GM23338 (cell line): ENCODE data around the gene CCDC197. TPM values are rescaled to one million over a fixed set of nuclear protein-coding genes. Genes with fewer than 3 reads are reported as not detected.

ENCODE experiments used
- ATAC-seq: fragments of 200-7000 bp; cut with Tn5 transposase; 3 replicates; pipeline ENCODE4 v1.9.1; 2020
- DNase-seq: peaks from one replicate; pipeline ENCODE4 v3.0.0-alpha.2; 2015; ENCODE audit warnings: low spot score
- H2AFZ ChIP-seq: fragments of 200-600 bp; sonication (generic); 2 replicates; pipeline ENCODE4 v1.8.0; 2016; ENCODE audit warnings: antibody characterized with exemption, mild to moderate bottlenecking, moderate library complexity
- H3F3A ChIP-seq: fragments of 200-600 bp; sonication (generic); replicated peaks from 2 replicates; pipeline ENCODE4 v1.8.0; 2017; ENCODE audit warnings: antibody characterized with exemption, mixed run types, low read depth
- H3K27ac ChIP-seq: fragments of 200-600 bp; sonication (generic); 2 replicates; pipeline ENCODE4 v1.6.1; 2016; ENCODE audit warnings: low read depth
- H3K27me3 ChIP-seq: fragments of 200-600 bp; sonication (generic); 2 replicates; pipeline ENCODE4 v1.8.0; 2016; ENCODE audit warnings: mild to moderate bottlenecking, mixed run types, moderate library complexity; ENCODE audit not compliant: insufficient read depth
- H3K36me3 ChIP-seq: fragments of 200-600 bp; sonication (generic); 2 replicates; pipeline ENCODE4 v1.8.0; 2016; ENCODE audit warnings: mild to moderate bottlenecking; ENCODE audit not compliant: insufficient read depth
- H3K4me1 ChIP-seq: fragments of 200-600 bp; sonication (generic); 2 replicates; pipeline ENCODE4 v1.8.0; 2016; ENCODE audit warnings: mild to moderate bottlenecking, moderate library complexity; ENCODE audit not compliant: insufficient read depth
- H3K4me2 ChIP-seq: fragments of 200-600 bp; sonication (generic); 2 replicates; pipeline ENCODE4 v1.7.1; 2017; ENCODE audit warnings: mixed run types
- H3K4me3 ChIP-seq: fragments of 200-600 bp; sonication (generic); 2 replicates; pipeline ENCODE4 v1.6.1; 2016; ENCODE audit warnings: mixed run types
- H3K79me2 ChIP-seq: fragments of 200-600 bp; sonication (generic); replicated peaks from 2 replicates; pipeline ENCODE4 v1.8.0; 2017; ENCODE audit warnings: mild to moderate bottlenecking; ENCODE audit not compliant: insufficient read depth
- H3K9me2 ChIP-seq: fragments of 200-600 bp; sonication (generic); 2 replicates; pipeline ENCODE4 v1.8.0; 2017; ENCODE audit not compliant: insufficient read depth
- H4K20me1 ChIP-seq: fragments of 200-600 bp; sonication (generic); replicated peaks from 2 replicates; pipeline ENCODE4 v1.8.0; 2017; ENCODE audit warnings: mild to moderate bottlenecking; ENCODE audit not compliant: insufficient read depth
- H3K27ac Mint-ChIP-seq: 2 replicates; pipeline ENCODE4 v1.8.0; 2020; ENCODE audit warnings: inconsistent platforms, mild to moderate bottlenecking, moderate library complexity, mixed read lengths
- H3K27me3 Mint-ChIP-seq: 3 replicates; pipeline ENCODE4 v1.8.0; 2022; ENCODE audit warnings: low read depth, mild to moderate bottlenecking, moderate library complexity, mixed read lengths, inconsistent platforms; ENCODE audit not compliant: insufficient read depth, poor library complexity
- H3K36me3 Mint-ChIP-seq: 3 replicates; pipeline ENCODE4 v1.8.0; 2021; ENCODE audit warnings: low read depth, mild to moderate bottlenecking, inconsistent platforms, moderate library complexity, mixed read lengths
- H3K4me1 Mint-ChIP-seq: 3 replicates; pipeline ENCODE4 v1.8.0; 2020; ENCODE audit warnings: mild to moderate bottlenecking, inconsistent platforms, mixed read lengths
- H3K4me3 Mint-ChIP-seq: 3 replicates; pipeline ENCODE4 v1.8.0; 2021; ENCODE audit warnings: moderate library complexity, mild to moderate bottlenecking, inconsistent platforms, mixed read lengths
- H3K9me3 Mint-ChIP-seq: 3 replicates; pipeline ENCODE4 v1.8.0; 2020; ENCODE audit warnings: moderate library complexity, mild to moderate bottlenecking, inconsistent platforms, mixed read lengths
- EZH2phosphoT487 ChIP-seq: fragments of 200-600 bp; sonication (generic); IDR thresholded peaks from one replicate; pipeline ENCODE4 v1.8.1; 2018; ENCODE audit warnings: antibody characterized with exemption; ENCODE audit not compliant: unreplicated experiment
- JUNB ChIP-seq: IDR thresholded peaks from one replicate; pipeline ENCODE4 v1.6.1; 2016; ENCODE audit warnings: antibody characterized with exemption; ENCODE audit not compliant: unreplicated experiment
- NANOG ChIP-seq: IDR thresholded peaks from 2 replicates; pipeline ENCODE4 v1.6.1; 2016; ENCODE audit warnings: antibody characterized with exemption, borderline replicate concordance
- ZNF331 ChIP-seq: fragments of 250-450 bp; sonication (Bioruptor Pico); IDR thresholded peaks from 2 replicates; pipeline ENCODE4 v1.5.0; 2020; ENCODE audit warnings: low read depth, mild to moderate bottlenecking, moderate library complexity
- ZNF462 ChIP-seq: fragments of 250-450 bp; sonication (Bioruptor Pico); IDR thresholded peaks from 2 replicates; pipeline ENCODE4 v1.5.0; 2020; ENCODE audit warnings: mild to moderate bottlenecking, moderate library complexity
- polyA plus RNA-seq: library from polyadenylated mRNA; unstranded; fragments of >200 nt; fragmentation: Nextera tagmentation; extraction: Ambion mirVana; gene quantifications from 2 replicates; pipeline ENCODE4 v1.2.1, GENCODE V29; 2016
- total RNA-seq: library from RNA; depleted of rRNA; stranded (reverse); fragments of >200 nt; shearing (Covaris generic); gene quantifications from 2 replicates; pipeline ENCODE4 v1.2.3, GENCODE V29; 2014

CCDC197 gene
- total and polyA plus RNA-seq, 2 experiments from 2014 or later = not detected

- Histone ChIP-seq H3K27ac (no peak overlapping the region), H3K4me2 (no peak overlapping the region), H3K4me3 (no peak overlapping the region), H3K36me3 (no peaks in the 10 kb centered on the region), H3F3A (no peaks in the 10 kb centered on the region), H4K20me1 (no peaks in the 10 kb centered on the region), H3K79me2 (no peaks in the 10 kb centered on the region), H3K27me3 (no peaks in the 10 kb centered on the region), H2AFZ (no peak overlapping the region), H3K9me2 (0 out of 2 replicates have a peak, but pooled peaks cover 5% of the 10 kb centered on the region), H3K4me1 (no peaks in the 10 kb centered on the region)
- DNase-seq = no peak
- Mint-ChIP-seq H3K9me3 (no peaks in the 10 kb centered on the region), H3K36me3 (no peaks in the 10 kb centered on the region), H3K4me1 (peaks cover 21% of the 10 kb centered on the region), H3K4me3 (no peak overlapping the region), H3K27me3 (peaks cover 2% of the 10 kb centered on the region), H3K27ac (no peak overlapping the region)
- no peak for ATAC-seq
- TF ChIP-seq ZNF462 (CRISPR knock-in tag) (no peak), NANOG (no peak), EZH2phosphoT487 (no peak)
Observed at GRCh38 chr14:93960774-93961438, 36.2 kb upstream of the CCDC197 start.

GRCh38 chr14:93961620-93962019 is 35.5 kb upstream of the CCDC197 start:
- H3K4me1 Mint-ChIP-seq = peaks cover 17% of the 10 kb centered on the region
- H3K27ac Mint-ChIP-seq = no peak overlapping the region
- H4K20me1 ChIP-seq = no peaks in the 10 kb centered on the region
- H3K4me3 Mint-ChIP-seq = no peak overlapping the region
- H3K4me2 ChIP-seq = no peak overlapping the region
- ATAC-seq = no peak
- H2AFZ ChIP-seq = no peak overlapping the region
- peaks cover 2% of the 10 kb centered on the region for H3K27me3 Mint-ChIP-seq
- H3K27ac ChIP-seq = no peak overlapping the region
- H3K36me3 Mint-ChIP-seq = no peaks in the 10 kb centered on the region
- no peaks in the 10 kb centered on the region for H3K36me3 ChIP-seq
- no peak overlapping the region for H3K4me3 ChIP-seq
- no peak for DNase-seq
- no peaks in the 10 kb centered on the region for H3K4me1 ChIP-seq
- no peaks in the 10 kb centered on the region for H3K79me2 ChIP-seq
- 0 out of 2 replicates have a peak, but pooled peaks cover 5% of the 10 kb centered on the region for H3K9me2 ChIP-seq
- H3F3A ChIP-seq = no peaks in the 10 kb centered on the region
- no peaks in the 10 kb centered on the region for H3K27me3 ChIP-seq
- no peaks in the 10 kb centered on the region for H3K9me3 Mint-ChIP-seq
- TF ChIP-seq JUNB (no peak), ZNF331 (CRISPR knock-in tag) (no peak), ZNF462 (CRISPR knock-in tag) (no peak)
